ENCODE measurements around the gene ZNF92.
A peak's percentile ranks its signal among the peaks of the same experiment; 100 is the strongest.
"Not testable (repeated sequence)": the region's sequence is repeated elsewhere in the genome, so short reads cannot be mapped to it uniquely, and the experiment has no call there.

ZNF92 gene

GRCh38 chr7:65398671-65399070 lies 25.0 kb downstream of the ZNF92 start:
- peaks cover 64% of the 10 kb centered on the region for H3K36me3 Mint-ChIP-seq
- not testable (repeated sequence) for ATAC-seq; DNase-seq (ENCODE audit: low spot score in 2 of 2); H3K9me3 Mint-ChIP-seq; H3K4me3 Mint-ChIP-seq; H3K27ac Mint-ChIP-seq; H3K4me1 Mint-ChIP-seq

GRCh38 chr7:65399101-65399500 lies 25.4 kb downstream of the ZNF92 start:
- not testable (repeated sequence) for ATAC-seq; DNase-seq (ENCODE audit: low spot score in 2 of 2); H3K4me3 Mint-ChIP-seq; H3K27ac Mint-ChIP-seq; H3K4me1 Mint-ChIP-seq
- Mint-ChIP-seq H3K9me3 (peaks cover 11% of the 10 kb centered on the region), H3K36me3 (peaks cover 60% of the 10 kb centered on the region)

- Mint-ChIP-seq H3K9me3 (peaks cover 23% of the 10 kb centered on the region), H3K4me1 (no peaks in the 10 kb centered on the region), H3K4me3 (no peak overlapping the region), H3K36me3 (peaks cover 18% of the 10 kb centered on the region), H3K27ac (no peak overlapping the region)
- no peak for DNase-seq (ENCODE audit: low spot score in 2 of 2)
- no peak for ATAC-seq
Measured at GRCh38 chr7:65404020-65404419, 30.4 kb downstream of the ZNF92 start.

DNA sequence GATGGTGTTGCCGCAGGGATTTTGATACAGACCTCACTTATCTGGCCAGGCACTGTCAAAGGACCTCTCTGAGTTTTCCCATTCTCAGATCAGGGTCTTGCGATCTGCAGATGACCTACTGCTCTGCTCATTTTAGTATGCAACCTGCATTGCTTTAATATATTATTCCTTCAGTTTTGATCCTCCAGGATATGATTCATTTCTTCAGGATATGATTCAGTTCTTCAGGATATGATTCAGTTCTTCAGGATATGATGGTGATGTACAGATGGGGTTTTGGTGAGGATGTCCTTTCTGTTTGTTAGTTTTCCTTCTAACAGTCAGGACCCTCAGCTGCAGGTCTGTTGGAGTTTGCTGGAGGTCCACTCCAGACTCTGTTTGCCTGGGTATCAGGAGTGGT lies 33.1 kb downstream of the ZNF92 start:
- peaks cover 21% of the 10 kb centered on the region for H3K9me3 Mint-ChIP-seq
- not testable (repeated sequence) for DNase-seq (ENCODE audit: low spot score in 2 of 2); ATAC-seq; H3K36me3 Mint-ChIP-seq; H3K4me3 Mint-ChIP-seq; H3K27ac Mint-ChIP-seq; H3K4me1 Mint-ChIP-seq

DNA sequence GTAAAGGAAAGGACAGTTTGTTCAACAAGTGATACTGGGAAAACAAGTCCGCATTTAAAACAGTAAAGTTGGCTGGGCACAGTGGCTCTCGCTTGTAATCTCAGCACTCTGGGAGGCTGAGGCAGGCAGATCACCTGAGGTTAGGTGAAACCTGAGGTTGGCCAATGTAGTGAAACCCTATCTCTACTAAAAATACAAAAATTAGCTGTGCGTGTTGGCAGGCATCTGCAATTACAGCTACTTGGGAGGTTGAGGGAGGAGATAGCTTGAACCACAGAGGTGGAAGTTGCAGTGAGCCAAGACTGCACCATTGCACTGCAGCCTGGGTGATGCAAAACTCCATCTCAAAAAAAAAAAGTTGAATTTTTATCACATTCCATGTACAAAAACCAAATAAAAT lies 35.7 kb downstream of the ZNF92 start:
- ATAC-seq, result no peak
- no peaks in the 10 kb centered on the region for H3K4me1 Mint-ChIP-seq
- no peak overlapping the region for H3K27ac Mint-ChIP-seq
- H3K9me3 Mint-ChIP-seq, result peaks cover 17% of the 10 kb centered on the region
- no peaks in the 10 kb centered on the region for H3K36me3 Mint-ChIP-seq
- H3K4me3 Mint-ChIP-seq, result no peak overlapping the region
- no peak for DNase-seq (ENCODE audit: low spot score in 2 of 2)

DNA sequence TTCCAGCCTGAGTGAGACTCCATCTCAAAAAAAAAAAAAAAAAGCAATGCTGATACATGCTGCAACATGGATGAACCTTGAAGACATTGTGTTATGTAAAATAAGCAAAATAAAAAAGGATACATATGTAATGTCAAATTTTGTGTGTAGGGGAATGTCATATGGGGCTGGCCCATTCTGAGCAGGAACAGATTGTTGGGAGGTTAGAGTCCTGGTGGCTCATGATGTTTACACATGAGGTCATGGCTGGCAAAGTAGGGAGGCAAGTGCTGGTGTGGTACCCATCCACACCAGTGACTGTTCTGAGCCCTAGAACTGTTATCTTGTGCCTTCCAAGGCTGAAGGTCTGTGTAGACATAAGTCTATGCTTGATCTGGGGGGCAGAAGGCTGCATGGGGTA lies 37.6 kb downstream of the ZNF92 start:
- ATAC-seq, result no peak
- Mint-ChIP-seq H3K27ac (no peak overlapping the region), H3K4me3 (no peak overlapping the region), H3K36me3 (no peaks in the 10 kb centered on the region), H3K4me1 (no peaks in the 10 kb centered on the region), H3K9me3 (peaks cover 12% of the 10 kb centered on the region)
- no peak for DNase-seq (ENCODE audit: low spot score in 2 of 2)

DNA sequence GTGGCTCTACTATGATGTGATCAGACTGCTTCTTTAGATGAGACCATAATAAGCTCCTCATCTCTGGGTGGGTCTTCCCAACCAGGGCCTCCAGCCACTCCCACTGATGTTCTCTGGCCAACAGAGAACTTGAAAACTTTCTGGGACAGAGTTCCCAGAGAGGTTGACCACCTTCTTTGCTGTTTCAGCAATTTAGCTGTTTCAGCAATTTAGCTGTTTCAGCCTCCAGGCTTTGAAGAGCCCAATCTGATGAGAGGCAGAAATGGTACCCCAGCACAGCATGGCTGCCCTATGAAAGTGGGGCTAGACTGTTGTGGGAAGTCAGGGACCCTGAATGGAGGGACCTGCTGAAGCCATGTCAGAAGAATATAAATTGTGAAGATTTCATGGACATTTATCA lies 49.0 kb downstream of the ZNF92 start:
- Mint-ChIP-seq H3K9me3 (peaks cover 21% of the 10 kb centered on the region), H3K36me3 (no peaks in the 10 kb centered on the region), H3K27ac (no peak overlapping the region), H3K4me1 (no peaks in the 10 kb centered on the region), H3K4me3 (no peak overlapping the region)
- ATAC-seq (no peak), DNase-seq (ENCODE audit: low spot score in 2 of 2) (no peak)

DNA sequence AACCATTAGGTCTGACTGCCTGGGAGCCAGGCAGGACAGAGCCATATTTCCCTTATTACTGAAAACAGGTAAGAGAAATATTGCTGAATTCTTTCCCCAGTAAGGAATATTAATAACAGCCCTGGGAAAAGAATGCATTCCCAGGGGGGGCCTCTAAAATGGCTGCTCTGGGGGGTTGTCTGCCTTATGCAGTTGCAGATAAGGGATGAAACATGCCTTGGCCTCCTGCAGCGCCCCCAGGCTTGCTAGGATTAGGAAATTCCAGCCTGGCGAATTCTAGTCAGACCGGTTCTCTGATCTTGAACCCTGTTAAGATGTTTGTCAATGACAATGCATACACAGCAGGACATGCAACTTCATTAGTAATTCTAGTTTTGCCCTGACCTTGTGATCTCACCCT lies 49.6 kb downstream of the ZNF92 start:
- DNase-seq (ENCODE audit: low spot score in 2 of 2); H3K27ac Mint-ChIP-seq; H3K4me3 Mint-ChIP-seq; H3K4me1 Mint-ChIP-seq; ATAC-seq; H3K36me3 Mint-ChIP-seq: not testable (repeated sequence)
- peaks cover 21% of the 10 kb centered on the region for H3K9me3 Mint-ChIP-seq

DNA sequence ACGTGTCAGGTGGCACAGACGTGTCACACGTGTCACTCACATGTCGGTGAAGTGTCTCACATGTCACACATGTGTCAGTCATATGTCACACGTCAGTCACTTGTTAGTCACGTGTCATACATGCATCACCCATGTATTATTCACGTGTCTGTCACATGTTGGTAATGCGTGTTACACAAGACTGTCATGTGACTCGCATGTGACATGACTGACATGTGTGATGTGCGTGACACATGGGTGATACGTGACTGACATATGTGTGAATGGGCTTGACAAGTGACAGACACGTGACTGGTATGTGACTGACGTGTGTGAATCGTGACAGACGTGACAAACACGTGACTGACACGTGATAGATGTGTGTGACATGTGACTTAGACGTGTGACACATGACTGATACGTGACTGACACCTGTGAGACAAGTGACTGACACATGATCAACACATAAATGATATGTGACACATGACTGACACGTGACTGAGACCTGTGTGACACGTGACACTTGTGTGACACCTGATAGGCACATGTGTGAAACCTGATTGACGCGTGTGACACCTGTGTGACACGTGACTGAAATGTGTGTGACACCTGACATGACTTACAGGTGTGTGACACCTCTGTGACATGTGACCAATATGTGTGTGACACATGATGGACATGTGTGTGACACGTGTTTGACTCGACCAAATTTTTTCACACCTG lies 56.1 kb downstream of the ZNF92 start:
- no peak for ATAC-seq
- peaks cover 7% of the 10 kb centered on the region for H3K4me1 Mint-ChIP-seq
- no peak for DNase-seq (ENCODE audit: low spot score in 2 of 2)
- H3K9me3 Mint-ChIP-seq, result peaks cover 19% of the 10 kb centered on the region
- H3K27ac Mint-ChIP-seq, result no peak overlapping the region
- H3K36me3 Mint-ChIP-seq, result no peaks in the 10 kb centered on the region
- H3K4me3 Mint-ChIP-seq, result no peak overlapping the region

DNA sequence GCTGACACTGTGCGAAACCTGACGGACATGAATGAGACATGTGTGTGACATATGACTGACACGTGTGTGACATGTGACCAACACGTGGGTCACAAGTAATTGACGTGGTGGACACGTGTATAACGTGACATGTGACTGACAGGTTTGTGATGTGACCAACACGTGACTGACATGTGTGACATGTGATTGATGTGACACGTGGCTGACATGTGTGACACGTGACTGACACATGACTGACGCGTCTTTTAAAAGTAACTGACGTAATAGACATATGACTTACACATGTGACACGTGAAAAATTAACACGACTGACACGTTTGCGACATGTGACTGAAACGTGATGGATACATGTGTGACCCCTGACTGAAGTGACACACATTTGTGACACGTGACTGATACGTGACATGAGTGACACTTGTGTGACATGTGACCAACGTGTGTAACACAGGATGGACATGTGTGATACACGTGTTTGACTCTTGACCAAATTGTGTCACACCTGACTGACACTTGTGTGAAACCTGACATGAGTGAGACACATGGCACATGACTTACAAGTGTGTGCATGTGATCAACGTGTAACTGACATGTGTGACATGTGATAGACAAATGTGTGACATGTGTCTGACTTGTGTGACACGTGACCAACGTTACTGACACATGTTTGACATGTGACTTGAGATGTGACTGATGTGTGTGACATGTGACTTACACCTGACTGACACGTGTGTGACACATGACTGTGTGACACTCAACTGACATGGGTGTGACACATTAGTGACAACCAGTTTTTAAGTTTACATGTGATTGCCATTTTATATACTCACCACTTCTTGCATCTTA lies 56.9 kb downstream of the ZNF92 start:
- ATAC-seq, result no peak
- H3K27ac Mint-ChIP-seq, result no peak overlapping the region
- peaks cover 15% of the 10 kb centered on the region for H3K9me3 Mint-ChIP-seq
- peaks cover 7% of the 10 kb centered on the region for H3K4me1 Mint-ChIP-seq
- no peaks in the 10 kb centered on the region for H3K36me3 Mint-ChIP-seq
- no peak for DNase-seq (ENCODE audit: low spot score in 2 of 2)
- H3K4me3 Mint-ChIP-seq, result no peak overlapping the region

GRCh38 chr7:65434307-65434706 lies 60.7 kb downstream of the ZNF92 start:
- peaks cover under 1% of the 10 kb centered on the region for H3K9me3 Mint-ChIP-seq
- H3K36me3 Mint-ChIP-seq, result no peaks in the 10 kb centered on the region
- no peak overlapping the region for H3K4me3 Mint-ChIP-seq
- H3K27ac Mint-ChIP-seq, result no peak overlapping the region
- peaks cover 7% of the 10 kb centered on the region for H3K4me1 Mint-ChIP-seq
- ATAC-seq (no peak), DNase-seq (ENCODE audit: low spot score in 2 of 2) (no peak)

DNA sequence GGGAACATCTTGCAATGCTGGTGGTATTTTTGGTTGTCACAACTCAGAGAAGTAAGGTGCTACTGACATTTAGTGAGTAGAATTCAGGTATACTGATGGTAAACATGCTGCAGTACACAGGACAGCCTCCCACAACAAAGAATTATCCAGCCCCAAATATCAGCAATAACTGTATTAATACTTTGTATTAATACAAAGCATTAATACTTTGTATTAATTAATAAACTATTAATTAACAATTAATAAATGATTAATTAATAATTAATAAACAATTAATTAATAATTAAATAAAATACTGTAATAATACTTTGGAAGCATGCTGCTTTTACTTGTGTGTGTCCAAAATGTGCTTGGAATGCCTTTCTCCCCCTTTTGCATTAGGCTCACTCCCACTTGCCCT lies 62.5 kb downstream of the ZNF92 start:
- no peak for DNase-seq (ENCODE audit: low spot score in 2 of 2)
- no peak for ATAC-seq
- H3K4me3 Mint-ChIP-seq, result no peak overlapping the region
- H3K9me3 Mint-ChIP-seq, result no peaks in the 10 kb centered on the region
- H3K36me3 Mint-ChIP-seq, result no peaks in the 10 kb centered on the region
- H3K4me1 Mint-ChIP-seq, result peaks cover 7% of the 10 kb centered on the region
- H3K27ac Mint-ChIP-seq, result no peak overlapping the region

GRCh38 chr7:65438598-65438997 lies 64.9 kb downstream of the ZNF92 start:
- peaks cover 2% of the 10 kb centered on the region for H3K4me1 Mint-ChIP-seq
- ATAC-seq, result peak; percentile 94

GRCh38 chr7:65441010-65441409 lies 67.4 kb downstream of the ZNF92 start:
- Mint-ChIP-seq H3K4me1 (no peaks in the 10 kb centered on the region), H3K4me3 (no peak overlapping the region), H3K27ac (no peak overlapping the region), H3K9me3 (no peaks in the 10 kb centered on the region), H3K36me3 (no peaks in the 10 kb centered on the region)
- ATAC-seq (no peak), DNase-seq (ENCODE audit: low spot score in 2 of 2) (no peak)

More at GRCh38 chr7:65438598-65438997, 64.9 kb downstream of the ZNF92 start:
- no peaks in the 10 kb centered on the region for H3K36me3 Mint-ChIP-seq
- H3K9me3 Mint-ChIP-seq, result no peaks in the 10 kb centered on the region
- H3K27ac Mint-ChIP-seq, result no peak overlapping the region
- no peak overlapping the region for H3K4me3 Mint-ChIP-seq
- no peak for DNase-seq (ENCODE audit: low spot score in 2 of 2)

DNA sequence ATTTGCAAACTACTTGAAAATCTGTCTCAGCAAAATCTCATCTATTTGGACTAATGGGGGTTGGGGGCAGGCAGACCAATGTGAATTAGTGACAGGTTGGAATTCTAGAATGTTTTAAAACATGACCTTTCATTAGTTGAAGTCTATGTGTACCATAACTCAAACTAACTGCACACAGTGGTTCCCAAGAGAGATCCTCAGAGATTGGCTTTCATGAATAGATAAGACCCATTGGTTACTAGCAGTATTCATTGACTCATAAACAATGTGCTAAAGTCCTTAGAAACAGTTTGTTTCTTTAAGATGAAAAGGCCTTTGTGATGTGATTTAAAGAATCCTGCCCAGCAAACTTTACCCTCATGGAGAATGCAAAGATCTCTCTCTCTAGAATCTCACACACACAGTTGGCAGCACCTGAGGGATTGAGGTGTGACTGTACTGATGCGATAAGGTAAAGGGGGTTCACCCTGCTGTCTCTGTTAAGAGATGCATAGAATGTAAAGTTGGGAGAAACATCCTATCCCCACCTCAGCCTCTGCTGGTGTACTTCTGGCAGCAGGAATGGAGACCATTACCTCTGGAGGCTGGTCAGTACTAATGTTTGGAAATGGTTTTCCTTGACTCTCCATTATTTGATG lies 70.7 kb downstream of the ZNF92 start:
- peaks cover 4% of the 10 kb centered on the region for H3K9me3 Mint-ChIP-seq
- no peaks in the 10 kb centered on the region for H3K36me3 Mint-ChIP-seq
- H3K4me1 Mint-ChIP-seq, result peaks cover 3% of the 10 kb centered on the region
- H3K4me3 Mint-ChIP-seq, result no peak overlapping the region
- DNase-seq (ENCODE audit: low spot score in 2 of 2) (no peak), ATAC-seq (no peak)
- no peak overlapping the region for H3K27ac Mint-ChIP-seq

Data from stimulated activated effector memory CD8-positive, alpha-beta T cell treated with anti-CD3 and anti-CD28 coated beads, Interleukin-12 subunit alpha, Interleukin-12 subunit beta, amount 100 ng/mL, for 72 hours (primary cell).